IMR-90 (cell line): ENCODE data around the gene PZP. TPM values are rescaled to one million over a fixed set of nuclear protein-coding genes. Genes with fewer than 3 reads are reported as not detected.

Source experiments
- ATAC-seq: fragments of 200-7000 bp; cut with Tn5 transposase; 2 replicates; pipeline ENCODE4 v1.9.1; 2020; ENCODE audit warnings: low read depth, mild to moderate bottlenecking, moderate library complexity
- BruUV-seq: library from RNA; stranded (reverse); fragments of 400-500 nt; replicated peaks from 2 replicates; lab custom pipeline; 2021; lab: Mats Ljungman, UMichigan
- CTCF ChIA-PET: fragments of 300-600 bp; formaldehyde crosslinking; extraction: SDS; loops from one replicate; lab custom pipeline; 2021; ENCODE audit warnings: antibody characterized with exemption; lab: Yijun Ruan, JAX
- POLR2A ChIA-PET: fragments of 300-600 bp; sonication (Branson Sonifier 250); formaldehyde crosslinking; loops from one replicate; lab custom pipeline; 2022; ENCODE audit warnings: antibody characterized with exemption; ENCODE audit not compliant: unreplicated experiment; lab: Charles Lee
- DNase-seq: peaks from one replicate; pipeline ENCODE4 v3.0.0; 2013
- H2AFZ ChIP-seq: replicated peaks from 2 replicates; pipeline ENCODE3; 2013; ENCODE audit warnings: low read length, mild to moderate bottlenecking; ENCODE audit not compliant: poor library complexity
- H2AK5ac ChIP-seq: 2 replicates; pipeline ENCODE4 v1.6.1; 2013; ENCODE audit warnings: low read depth, low read length, inconsistent platforms
- H2AK9ac ChIP-seq: replicated peaks from 2 replicates; pipeline ENCODE3; 2013; ENCODE audit warnings: mild to moderate bottlenecking, low read depth, low read length, moderate library complexity; ENCODE audit not compliant: poor library complexity
- H2BK120ac ChIP-seq: 2 replicates; pipeline ENCODE4 v1.6.1; 2013; ENCODE audit warnings: low read depth, low read length, inconsistent platforms
- H2BK15ac ChIP-seq: 3 replicates; pipeline ENCODE4 v1.6.1; 2013; ENCODE audit warnings: low read depth, low read length, inconsistent platforms
- H2BK20ac ChIP-seq: 2 replicates; pipeline ENCODE4 v1.6.1; 2013; ENCODE audit warnings: low read depth, mild to moderate bottlenecking, inconsistent platforms, low read length, moderate library complexity
- H2BK5ac ChIP-seq: 2 replicates; pipeline ENCODE4 v1.6.1; 2013; ENCODE audit warnings: mild to moderate bottlenecking, low read depth, low read length, inconsistent platforms; ENCODE audit not compliant: poor library complexity, severe bottlenecking
- H3K14ac ChIP-seq: replicated peaks from 2 replicates; pipeline ENCODE4 v1.6.1; 2013; ENCODE audit warnings: low read depth, low read length, inconsistent platforms
- H3K18ac ChIP-seq: 2 replicates; pipeline ENCODE4 v1.6.1; 2013; ENCODE audit warnings: low read depth, low read length, control low read depth
- H3K23ac ChIP-seq: 2 replicates; pipeline ENCODE4 v1.6.1; 2013; ENCODE audit warnings: low read depth, low read length, inconsistent platforms
- H3K27ac ChIP-seq: 2 replicates; pipeline ENCODE4 v1.5.1; 2013; ENCODE audit warnings: mild to moderate bottlenecking, control low read depth, low read length; ENCODE audit not compliant: insufficient read depth
- H3K27me3 ChIP-seq: 2 replicates; pipeline ENCODE4 v1.6.1; 2013; ENCODE audit warnings: low read length; ENCODE audit not compliant: control insufficient read depth, insufficient read depth
- H3K36me3 ChIP-seq: 2 replicates; pipeline ENCODE4 v1.6.1; 2013; ENCODE audit warnings: low read length, mixed read lengths; ENCODE audit not compliant: control insufficient read depth, insufficient read depth
- H3K4ac ChIP-seq: 2 replicates; pipeline ENCODE4 v1.6.1; 2013; ENCODE audit warnings: low read depth, low read length, inconsistent platforms
- H3K4me1 ChIP-seq: 2 replicates; pipeline ENCODE4 v1.6.1; 2013; ENCODE audit warnings: low read length, mixed read lengths; ENCODE audit not compliant: control insufficient read depth, insufficient read depth
- H3K4me2 ChIP-seq: 2 replicates; pipeline ENCODE4 v1.6.1; 2013; ENCODE audit warnings: low read depth, mild to moderate bottlenecking, control low read depth, low read length, moderate library complexity
- H3K4me3 ChIP-seq: 2 replicates; pipeline ENCODE4 v1.5.1; 2013; ENCODE audit warnings: low read depth, mild to moderate bottlenecking, control low read depth, low read length, moderate library complexity; ENCODE audit not compliant: insufficient read depth
- H3K56ac ChIP-seq: 2 replicates; pipeline ENCODE4 v1.6.1; 2013; ENCODE audit warnings: low read length, inconsistent platforms; ENCODE audit not compliant: insufficient read depth; ENCODE audit errors: extremely low read depth
- H3K79me1 ChIP-seq, 2 experiments: 2 replicates each; pipeline ENCODE4 v1.6.1; 2013; ENCODE audit warnings: low read length in 2 of 2, inconsistent platforms in 1 of 2, low read depth in 1 of 2
- H3K9ac ChIP-seq: 2 replicates; pipeline ENCODE4 v1.6.1; 2013; ENCODE audit warnings: low read depth, low read length, control low read depth
- H3K9me1 ChIP-seq: 2 replicates; pipeline ENCODE4 v1.6.1; 2013; ENCODE audit warnings: low read length, inconsistent platforms; ENCODE audit not compliant: insufficient read depth
- H3K9me3 ChIP-seq: 2 replicates; pipeline ENCODE4 v1.6.1; 2013; ENCODE audit warnings: low read length; ENCODE audit not compliant: control insufficient read depth, insufficient read depth
- H4K20me1 ChIP-seq: 2 replicates; pipeline ENCODE4 v1.6.1; 2013; ENCODE audit warnings: low read length, inconsistent platforms; ENCODE audit not compliant: insufficient read depth
- H4K5ac ChIP-seq: 2 replicates; pipeline ENCODE4 v1.6.1; 2013; ENCODE audit warnings: mild to moderate bottlenecking, low read depth, low read length, control low read depth
- H4K8ac ChIP-seq, 2 experiments: 2 replicates each; pipeline ENCODE4 v1.6.1; 2013; ENCODE audit warnings: low read depth in 2 of 2, low read length in 2 of 2, control low read depth in 1 of 2, inconsistent platforms in 1 of 2
- H4K91ac ChIP-seq: 2 replicates; pipeline ENCODE4 v1.6.1; 2013; ENCODE audit warnings: low read depth, low read length, inconsistent platforms; ENCODE audit not compliant: insufficient read depth
- MAZ ChIP-seq: IDR thresholded peaks from 2 replicates; pipeline ENCODE4 v1.6.1; 2012; ENCODE audit warnings: low read depth, mild to moderate bottlenecking, low read length, improper control_type of control experiment, moderate library complexity, borderline replicate concordance
- MXI1 ChIP-seq: IDR thresholded peaks from 2 replicates; pipeline ENCODE4 v1.6.1; 2012; ENCODE audit warnings: low read depth, mild to moderate bottlenecking, low read length, moderate library complexity, borderline replicate concordance
- NFE2L2 ChIP-seq: fragments of 150-350 bp; IDR thresholded peaks from 2 replicates; pipeline ENCODE4 v1.6.1; 2016; ENCODE audit warnings: low read depth, mild to moderate bottlenecking, low read length
- POLR2A ChIP-seq: IDR thresholded peaks from 2 replicates; pipeline ENCODE4 v1.6.1; 2012; ENCODE audit warnings: mild to moderate bottlenecking, low read depth, low read length
- RAD21 ChIP-seq: IDR thresholded peaks from 2 replicates; pipeline ENCODE4 v1.6.1; 2012; ENCODE audit warnings: low read length, improper control_type of control experiment
- RFX5 ChIP-seq: IDR thresholded peaks from 2 replicates; pipeline ENCODE4 v1.8.0; 2012; ENCODE audit warnings: low read depth, mild to moderate bottlenecking, low read length, moderate library complexity
- SMC3 ChIP-seq: fragments of 150-350 bp; IDR thresholded peaks from 2 replicates; pipeline ENCODE4 v1.6.1; 2016; ENCODE audit warnings: low read depth, mild to moderate bottlenecking, antibody characterized with exemption, low read length, moderate library complexity
- WGBS, 2 experiments: methylation state at CpG; one replicate each; pipeline versions ENCODE4 v1.1.5 to v1.1.7; 2013; ENCODE audit warnings: missing lambda C conversion rate in 2 of 2; ENCODE audit not compliant: insufficient read length in 1 of 2; ENCODE audit errors: extremely low coverage in 2 of 2; 5-methylcytosine and 5-hydroxymethylcytosine counted together
- dilution Hi-C: fragments of 300-500 bp; cut with HindIII; formaldehyde crosslinking; loops from one replicate; pipeline ENCODE4 v1.14.3; 2018; ENCODE audit warnings: low sequenced_read_pairs; ENCODE audit not compliant: unreplicated experiment
- in situ Hi-C: fragments of 300-500 bp; cut with MboI; formaldehyde crosslinking; loops from 3 replicates; pipeline ENCODE4 v1.14.3; 2019; ENCODE audit warnings: low sequenced_read_pairs, inconsistent platforms, mixed read lengths
- intact Hi-C: fragments of 100-400 bp; cut with micrococcal nuclease; formaldehyde crosslinking; loops from 2 replicates; pipeline ENCODE4 v1.10.0; 2022
- polyA plus RNA-seq, 3 experiments: library from polyadenylated mRNA; depleted of rRNA; stranded (reverse); fragments of >200 nt; gene quantifications; 2 replicates each; pipeline ENCODE4 v1.2.3, GENCODE V29; 2012; ENCODE audit warnings: low replicate concordance in 1 of 3
- total RNA-seq: library from RNA; depleted of rRNA; stranded (reverse); fragments of >200 nt; gene quantifications from 2 replicates; pipeline ENCODE4 v1.2.3, GENCODE V29; 2012

PZP gene
- total and polyA plus RNA-seq, 2 of the 4 experiments (the other 2 are of a cell fraction), result not detected

- Histone ChIP-seq H3K79me1 (no peaks in the 10 kb centered on the region), H3K9me3 (no peaks in the 10 kb centered on the region), H3K27me3 (peaks cover 4% of the 10 kb centered on the region; the same call in 1 of the 2 replicates), H4K20me1 (no peaks in the 10 kb centered on the region), H2AFZ (no peak overlapping the region), H3K4me3 (no peak overlapping the region), H3K27ac (no peak overlapping the region), H2BK20ac (no peak overlapping the region), H2AK9ac (no peak overlapping the region), H2BK120ac (no peak overlapping the region), H3K14ac (no peak overlapping the region), H3K18ac (no peak overlapping the region), H3K4me2 (no peak overlapping the region), H3K9ac (no peak overlapping the region), H4K8ac (no peak overlapping the region), H3K56ac (no peak overlapping the region), H3K36me3 (no peaks in the 10 kb centered on the region), H3K23ac (no peak overlapping the region), H3K4ac (no peak overlapping the region), H4K5ac (no peak overlapping the region), H3K9me1 (no peaks in the 10 kb centered on the region), H3K4me1 (no peaks in the 10 kb centered on the region), H2BK15ac (no peak overlapping the region), H2BK5ac (no peak overlapping the region), H4K91ac (no peak overlapping the region), H2AK5ac (no peak overlapping the region)
- WGBS, 2 experiments, result no CpG with 5 or more reads among the region's 4 CpGs
- ChIA-PET CTCF (no interaction called here), POLR2A (no interaction called here)
- intact Hi-C loops (no loop called here), dilution Hi-C loops (no loop called here), in situ Hi-C loops (no loop called here)
- no peak for TF ChIP-seq MAZ
- no peak for TF ChIP-seq SMC3
- no peak for TF ChIP-seq RAD21
- TF ChIP-seq RFX5, result no peak
- TF ChIP-seq POLR2A, result no peak
- no peak for TF ChIP-seq MXI1
- no peak for TF ChIP-seq NFE2L2
- no peak for DNase-seq
- BruUV-seq, result no TSS peak
- ATAC-seq, result no peak
Observed at GRCh38 chr12:9235519-9235918, 27.3 kb upstream of the PZP start.
